Uterus (tissue), 4 donors: ENCODE measurements around the gene ADCY9. TPM values are rescaled to one million over a fixed set of nuclear protein-coding genes. Genes with fewer than 3 reads are reported as not detected.

Source experiments
- DNase-seq, 2 donors: peaks; one replicate each; pipeline ENCODE4 v3.0.0-alpha.2; 2019 to 2020
- H3K27ac ChIP-seq, 2 donors: fragments of 200-600 bp; sonication (generic); 1 replicate in 1 of 2; 2 replicates in 1 of 2; pipeline ENCODE4 v1.5.1; 2016 to 2018
- H3K27me3 ChIP-seq, 2 donors: fragments of 200-600 bp; sonication (generic); one replicate each; pipeline ENCODE4 v1.5.1; 2018 to 2019; ENCODE audit warnings: control low read depth in 1 of 2
- H3K36me3 ChIP-seq, 2 donors: fragments of 200-600 bp; sonication (generic); one replicate each; pipeline ENCODE4 v1.5.1; 2019; ENCODE audit warnings: control low read depth in 1 of 2
- H3K4me1 ChIP-seq, 2 donors: fragments of 200-600 bp; sonication (generic); one replicate each; pipeline ENCODE4 v1.5.1; 2018 to 2019; ENCODE audit warnings: control low read depth in 1 of 2
- H3K4me3 ChIP-seq, 2 donors: fragments of 200-600 bp; sonication (generic); 1 replicate in 1 of 2; 2 replicates in 1 of 2; pipeline ENCODE4 v1.5.1; 2018 to 2019; ENCODE audit warnings: mild to moderate bottlenecking in 1 of 2
- H3K9me3 ChIP-seq, 2 donors: fragments of 200-600 bp; sonication (generic); one replicate each; pipeline ENCODE4 v1.5.1; 2019; ENCODE audit warnings: control low read depth in 1 of 2
- POLR2A ChIP-seq, 2 donors: fragments of 450-650 bp; IDR thresholded peaks; one replicate each; pipeline ENCODE4 v1.6.1; 2016; ENCODE audit warnings: antibody characterized with exemption in 2 of 2, mild to moderate bottlenecking in 1 of 2, moderate library complexity in 1 of 2
- intact Hi-C: fragments of 100-400 bp; cut with DNase I; formaldehyde crosslinking; loops from one replicate; pipeline ENCODE4 v1.15.1; 2023; ENCODE audit warnings: low total_unique reads
- total RNA-seq, 4 donors: library from RNA; depleted of rRNA in 3 of 4; stranded (reverse); fragments of >200 nt in 3 of 4; gene quantifications; one replicate each; pipeline versions ENCODE4 v1.1.0 to v1.2.4, GENCODE V29; 2014 to 2023
- TF ChIP-seq, protein P1 (sequence below), 4 experiments: fragments of 200-600 bp in 2 of 4; fragments of 450-650 bp in 2 of 4; sonication (generic) in 2 of 4; IDR thresholded peaks; one replicate each; pipeline ENCODE4 v1.5.1; 2016 to 2019; ENCODE audit warnings: antibody characterized with exemption in 4 of 4, mild to moderate bottlenecking in 2 of 4, moderate library complexity in 1 of 4
- donor health status: DM: yes; HTN: yes; CAD: no.

Gene ADCY9
- total RNA-seq, 4 donors from 2014 or later: 2.8 to 34.7 (median 20.2) TPM

DNA sequence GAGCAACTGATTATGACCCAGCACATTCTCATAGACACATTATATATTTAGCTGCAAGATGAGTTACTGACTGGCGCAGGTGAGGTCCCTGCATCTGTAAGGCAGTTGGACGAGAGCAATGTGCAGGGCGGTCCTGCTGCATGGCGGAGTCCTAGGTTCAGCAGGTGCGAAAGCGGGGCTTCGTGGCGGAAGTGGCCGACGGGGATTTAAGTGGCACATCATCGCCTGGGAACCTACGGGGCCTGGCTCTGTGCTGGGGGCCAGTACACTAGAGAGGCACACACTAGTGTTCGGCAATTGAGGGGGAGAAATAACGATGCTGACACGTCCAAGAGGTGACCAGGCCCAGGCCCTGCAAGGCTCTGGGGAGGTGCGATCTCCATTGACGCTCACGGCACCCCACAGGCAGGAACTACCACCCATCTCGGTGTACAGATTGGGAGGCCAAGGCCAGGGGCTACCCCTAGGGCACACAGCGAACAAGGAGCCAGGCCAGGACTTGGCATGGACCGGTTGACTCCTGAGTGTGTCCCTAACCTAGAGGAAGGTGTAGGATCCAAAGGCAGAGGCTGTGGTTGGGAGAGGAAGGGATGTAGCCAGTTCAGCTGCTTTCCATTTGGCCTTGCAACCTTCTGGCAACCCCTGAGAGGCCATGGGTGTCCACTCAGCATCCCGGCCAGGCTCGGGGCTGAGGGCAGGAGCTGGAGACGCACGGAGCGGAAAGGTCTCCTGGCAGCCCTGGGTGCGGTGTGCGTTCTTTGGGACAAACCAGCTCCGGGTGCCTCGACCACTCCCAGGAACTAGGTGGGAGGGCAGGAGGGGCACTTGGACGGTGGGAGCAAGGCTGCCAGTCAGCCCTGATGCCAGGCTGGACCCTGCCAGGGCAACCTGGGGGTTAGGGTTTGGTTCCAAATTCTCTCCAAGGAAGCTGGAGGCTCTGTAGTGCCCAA is 131.9 kb downstream of the ADCY9 start:
- Histone ChIP-seq H3K27ac (no peak overlapping the region), H3K4me3 (no peak overlapping the region), H3K36me3 (no peaks in the 10 kb centered on the region), H3K27me3 (no peaks in the 10 kb centered on the region), H3K9me3 (no peaks in the 10 kb centered on the region), H3K4me1 (no peaks in the 10 kb centered on the region)
- no peak for TF ChIP-seq POLR2A (IDR thresholded peaks at IDR 0.05)
- TF ChIP-seq, protein P1, sequence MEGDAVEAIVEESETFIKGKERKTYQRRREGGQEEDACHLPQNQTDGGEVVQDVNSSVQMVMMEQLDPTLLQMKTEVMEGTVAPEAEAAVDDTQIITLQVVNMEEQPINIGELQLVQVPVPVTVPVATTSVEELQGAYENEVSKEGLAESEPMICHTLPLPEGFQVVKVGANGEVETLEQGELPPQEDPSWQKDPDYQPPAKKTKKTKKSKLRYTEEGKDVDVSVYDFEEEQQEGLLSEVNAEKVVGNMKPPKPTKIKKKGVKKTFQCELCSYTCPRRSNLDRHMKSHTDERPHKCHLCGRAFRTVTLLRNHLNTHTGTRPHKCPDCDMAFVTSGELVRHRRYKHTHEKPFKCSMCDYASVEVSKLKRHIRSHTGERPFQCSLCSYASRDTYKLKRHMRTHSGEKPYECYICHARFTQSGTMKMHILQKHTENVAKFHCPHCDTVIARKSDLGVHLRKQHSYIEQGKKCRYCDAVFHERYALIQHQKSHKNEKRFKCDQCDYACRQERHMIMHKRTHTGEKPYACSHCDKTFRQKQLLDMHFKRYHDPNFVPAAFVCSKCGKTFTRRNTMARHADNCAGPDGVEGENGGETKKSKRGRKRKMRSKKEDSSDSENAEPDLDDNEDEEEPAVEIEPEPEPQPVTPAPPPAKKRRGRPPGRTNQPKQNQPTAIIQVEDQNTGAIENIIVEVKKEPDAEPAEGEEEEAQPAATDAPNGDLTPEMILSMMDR (IDR thresholded peaks at IDR 0.05): no peak
- intact Hi-C loops: loop anchor here (10.0 kb wide), 2 partner anchors 130 to 270 kb away; partner anchors contain the start of gene ADCY9
- no peak for DNase-seq

GRCh38 chr16:3983081-3983520 is 133.1 kb downstream of the ADCY9 start:
- TF ChIP-seq, protein P1 (IDR thresholded peaks at IDR 0.05): peak; percentile 52 to 86 (median 71)
- TF ChIP-seq POLR2A (IDR thresholded peaks at IDR 0.05): no peak
- peak; percentile 71 to 75 for DNase-seq
- intact Hi-C loops: loop anchor here (10.0 kb wide), 2 partner anchors 132 to 272 kb away; partner anchors contain the start of gene ADCY9
- Histone ChIP-seq H3K4me1 (no peaks in the 10 kb centered on the region), H3K9me3 (no peaks in the 10 kb centered on the region), H3K4me3 (no peak overlapping the region), H3K36me3 (no peaks in the 10 kb centered on the region), H3K27me3 (no peaks in the 10 kb centered on the region), H3K27ac (no peak overlapping the region)

DNA sequence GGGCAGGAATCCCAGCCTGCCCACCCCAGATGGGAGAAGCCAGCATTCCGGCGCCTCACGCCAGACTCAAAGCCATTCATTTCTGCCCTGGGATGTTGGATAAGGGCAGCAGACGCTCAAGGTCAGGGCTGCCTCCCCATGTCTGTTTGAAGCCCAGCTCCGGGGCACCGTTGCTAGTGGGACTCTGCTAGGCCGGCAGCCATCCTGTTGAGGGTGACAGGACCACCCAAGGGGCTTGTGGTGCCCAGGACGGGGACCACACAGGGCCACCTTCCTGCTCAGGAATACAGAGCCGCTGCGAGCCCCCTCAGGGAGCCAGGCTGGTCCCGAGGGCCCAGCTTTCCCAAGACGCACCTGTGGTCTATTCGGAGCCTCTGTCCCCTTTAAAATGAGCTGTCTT is 134.0 kb downstream of the ADCY9 start:
- Histone ChIP-seq H3K27ac (no peak overlapping the region), H3K27me3 (no peaks in the 10 kb centered on the region), H3K4me3 (no peak overlapping the region), H3K4me1 (no peaks in the 10 kb centered on the region), H3K9me3 (no peaks in the 10 kb centered on the region), H3K36me3 (no peaks in the 10 kb centered on the region)
- DNase-seq: no peak
- TF ChIP-seq POLR2A (IDR thresholded peaks at IDR 0.05): no peak
- TF ChIP-seq, protein P1 (IDR thresholded peaks at IDR 0.05): no peak
- intact Hi-C loops: loop anchor here (10.0 kb wide), 2 partner anchors 133 to 273 kb away; partner anchors contain the start of gene ADCY9

DNA sequence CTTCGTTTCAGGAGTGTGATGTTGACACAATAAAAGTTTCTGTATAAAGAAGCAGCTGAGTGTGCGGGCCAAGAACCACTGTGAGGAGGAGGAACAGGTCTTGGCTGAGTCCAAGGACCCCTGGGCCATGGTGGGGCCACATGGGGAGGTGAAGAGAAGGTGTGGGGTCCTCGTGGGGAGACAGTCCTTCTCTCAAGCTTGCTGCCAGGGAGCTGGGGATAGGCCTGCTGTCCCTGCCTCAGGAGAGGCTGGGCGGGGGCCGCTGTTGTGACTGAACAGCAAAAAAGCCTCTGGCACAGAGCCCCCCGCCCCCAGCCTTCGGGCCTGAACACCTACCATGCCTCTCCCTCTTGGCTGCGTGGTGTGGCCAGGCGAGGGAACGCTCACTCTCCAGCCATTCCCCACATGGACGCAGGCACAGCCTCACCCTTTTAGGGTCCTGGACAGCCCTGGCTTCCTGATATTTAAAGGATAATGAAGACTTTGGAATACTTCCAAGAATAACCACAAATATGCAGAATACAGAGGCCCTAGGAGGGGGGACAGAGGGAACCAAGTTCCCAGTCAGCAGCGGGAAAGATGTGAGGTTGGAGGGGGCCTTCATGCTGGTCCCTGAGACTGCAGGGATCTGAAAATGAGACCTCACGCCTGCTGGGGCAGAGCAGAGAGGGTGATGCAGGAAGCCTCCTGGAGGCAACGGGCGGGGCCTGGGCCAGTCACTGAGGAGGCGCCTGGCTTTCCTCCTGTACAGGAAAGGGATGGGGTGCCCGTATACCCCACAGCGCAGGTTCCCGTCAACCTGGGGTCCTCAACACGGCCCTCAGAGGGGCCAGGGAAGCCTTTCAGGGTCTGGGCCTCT is 135.8 kb downstream of the ADCY9 start:
- peak in 1 of 2 donors; percentile 46 for DNase-seq

More for the DNA sequence above, 135.8 kb downstream of the ADCY9 start:
- TF ChIP-seq, protein P1 (IDR thresholded peaks at IDR 0.05): no peak
- no peak for TF ChIP-seq POLR2A (IDR thresholded peaks at IDR 0.05)
- H3K4me1 ChIP-seq: no peaks in the 10 kb centered on the region
- intact Hi-C loops: loop anchor here (10.0 kb wide), 2 partner anchors 134 to 274 kb away; partner anchors contain the start of gene ADCY9
- H3K27ac ChIP-seq: peak overlapping the region; percentile 64 to 72
- no peak overlapping the region for H3K4me3 ChIP-seq
- H3K9me3 ChIP-seq: no peaks in the 10 kb centered on the region
- H3K27me3 ChIP-seq: no peaks in the 10 kb centered on the region
- no peaks in the 10 kb centered on the region for H3K36me3 ChIP-seq
